Bronchial epithelial cell (primary cell): ENCODE data around the gene UBB. TPM values are rescaled to one million over a fixed set of nuclear protein-coding genes. Genes with fewer than 3 reads are reported as not detected.

Source experiments
- DNase-seq: peaks from one replicate; pipeline ENCODE4 v3.0.0-alpha.2; 2010; ENCODE audit warnings: low read depth
- FAIRE-seq: peaks from 2 replicates; lab custom pipeline; 2011; peaks lifted over from hg19 to GRCh38; lab: Jason Lieb, UNC
- H3K27me3 ChIP-seq: 2 replicates; pipeline ENCODE4 v1.5.1; 2011; ENCODE audit warnings: low read length; ENCODE audit not compliant: control insufficient read depth, insufficient read depth
- H3K36me3 ChIP-seq: 2 replicates; pipeline ENCODE4 v1.5.1; 2011; ENCODE audit warnings: low read length; ENCODE audit not compliant: control insufficient read depth, insufficient read depth
- H3K4me3 ChIP-seq: 2 replicates; pipeline ENCODE4 v1.5.1; 2011; ENCODE audit warnings: mild to moderate bottlenecking, low read depth, low read length, control low read depth
- CTCF ChIP-seq: IDR thresholded peaks from 2 replicates; pipeline ENCODE4 v1.5.1; 2011; ENCODE audit warnings: mild to moderate bottlenecking, moderate library complexity, low read length, control low read depth, inconsistent platforms; ENCODE audit not compliant: insufficient read depth, severe bottlenecking
- total RNA-seq: library from RNA; depleted of rRNA; stranded (reverse); fragments of >200 nt; gene quantifications from 2 replicates; pipeline ENCODE4 v1.2.1, GENCODE V29; 2014

UBB gene
- total RNA-seq, 1 donor from 2014 or later: 766 TPM

GRCh38 chr17:16407911-16408588 is 27.2 kb downstream of the UBB start:
- FAIRE-seq (no peak), DNase-seq (peak; percentile 40)
- Histone ChIP-seq H3K36me3 (no peaks in the 10 kb centered on the region), H3K27me3 (no peaks in the 10 kb centered on the region), H3K4me3 (no peak overlapping the region)
- TF ChIP-seq CTCF: no peak

- peak; percentile 41 for TF ChIP-seq CTCF
- FAIRE-seq: no peak
- Histone ChIP-seq H3K27me3 (no peaks in the 10 kb centered on the region), H3K36me3 (no peaks in the 10 kb centered on the region), H3K4me3 (no peak within 1 kb of the TSS)
- DNase-seq: no peak
Observed at GRCh38 chr17:16415031-16415924, 34.4 kb downstream of the UBB start, which contains the start of gene TRPV2. Gene TRPV2, plus strand, starts transcription at chr17:16415571. Its CDS starts 2,098 bp downstream, at chr17:16417669.

- no peak for FAIRE-seq
- DNase-seq: no peak
- no peak for TF ChIP-seq CTCF
- Histone ChIP-seq H3K27me3 (no peaks in the 10 kb centered on the region), H3K36me3 (no peaks in the 10 kb centered on the region), H3K4me3 (no peak overlapping the region)
Observed at GRCh38 chr17:16417399-16417798, 36.5 kb downstream of the UBB start.

- DNase-seq: no peak
- no peak for TF ChIP-seq CTCF
- H3K4me3 ChIP-seq: no peak overlapping the region
- H3K36me3 ChIP-seq: no peaks in the 10 kb centered on the region
- no peaks in the 10 kb centered on the region for H3K27me3 ChIP-seq
- FAIRE-seq: no peak
Observed at GRCh38 chr17:16417896-16418684, 37.2 kb downstream of the UBB start.

GRCh38 chr17:16418685-16419068 is 37.8 kb downstream of the UBB start:
- Histone ChIP-seq H3K27me3 (no peaks in the 10 kb centered on the region), H3K4me3 (no peak overlapping the region), H3K36me3 (no peaks in the 10 kb centered on the region)
- FAIRE-seq: no peak
- DNase-seq: no peak
- no peak for TF ChIP-seq CTCF
